GM12875 (cell line): ENCODE measurements around the gene DMGDH.

Experiments
- H3K4me3 ChIP-seq: one replicate; pipeline ENCODE4 v1.5.1; 2011; ENCODE audit warnings: low read depth, low read length, control low read depth
- CTCF ChIP-seq: IDR thresholded peaks from 2 replicates; pipeline ENCODE4 v1.5.1; 2011; ENCODE audit warnings: low read depth, mild to moderate bottlenecking, control low read depth, inconsistent platforms, low read length, moderate library complexity, borderline replicate concordance; ENCODE audit not compliant: insufficient read depth

Gene DMGDH

GRCh38 chr5:78961743-78962142, 107.7 kb downstream of the DMGDH start:
- TF ChIP-seq CTCF = no peak

GRCh38 chr5:78959767-78960166, 109.7 kb downstream of the DMGDH start:
- no peak for TF ChIP-seq CTCF
- no peak overlapping the region for H3K4me3 ChIP-seq

More at GRCh38 chr5:78961743-78962142, 107.7 kb downstream of the DMGDH start:
- H3K4me3 ChIP-seq = no peak overlapping the region

- H3K4me3 ChIP-seq = no peak overlapping the region
- TF ChIP-seq CTCF = no peak
These were observed 110.6 kb downstream of the DMGDH start for GRCh38 chr5:78958672-78959445.

- no peak for TF ChIP-seq CTCF
- no peak overlapping the region for H3K4me3 ChIP-seq
These were observed 112.6 kb downstream of the DMGDH start for GRCh38 chr5:78956901-78957300.

- no peak overlapping the region for H3K4me3 ChIP-seq
- TF ChIP-seq CTCF = no peak
These were observed 116.2 kb downstream of the DMGDH start for GRCh38 chr5:78953092-78953800.
